Astrocyte (in vitro differentiated cells and primary cell): ENCODE measurements around the gene CSNK1G3. TPM values are rescaled to one million over a fixed set of nuclear protein-coding genes. Genes with fewer than 3 reads are reported as not detected.

ENCODE experiments used
- DNase-seq: peaks from one replicate; pipeline ENCODE4 v3.0.0-alpha.2; 2010; ENCODE audit warnings: low read depth
- FAIRE-seq: peaks from 2 replicates; lab custom pipeline; 2011; peaks lifted over from hg19 to GRCh38; lab: Jason Lieb, UNC
- H2AFZ ChIP-seq: 2 replicates; pipeline ENCODE4 v1.6.0; 2012; ENCODE audit warnings: low read depth, low read length, inconsistent platforms
- H3K27ac ChIP-seq: 2 replicates; pipeline ENCODE4 v1.5.1; 2011; ENCODE audit warnings: low read depth, low read length, inconsistent platforms
- H3K27me3 ChIP-seq: 2 replicates; pipeline ENCODE4 v1.6.0; 2011; ENCODE audit warnings: low read length, inconsistent platforms; ENCODE audit not compliant: insufficient read depth
- H3K36me3 ChIP-seq: 2 replicates; pipeline ENCODE4 v1.5.1; 2011; ENCODE audit warnings: low read length, inconsistent platforms; ENCODE audit not compliant: insufficient read depth
- H3K4me1 ChIP-seq: 2 replicates; pipeline ENCODE4 v1.5.1; 2011; ENCODE audit warnings: low read length, inconsistent platforms; ENCODE audit not compliant: insufficient read depth
- H3K4me2 ChIP-seq: 2 replicates; pipeline ENCODE4 v1.6.0; 2012; ENCODE audit warnings: low read length, inconsistent platforms
- H3K4me3 ChIP-seq: 2 replicates; pipeline ENCODE4 v1.5.1; 2011; ENCODE audit warnings: low read depth, mild to moderate bottlenecking, low read length, inconsistent platforms; ENCODE audit not compliant: insufficient read depth
- H3K79me2 ChIP-seq: 2 replicates; pipeline ENCODE4 v1.6.0; 2012; ENCODE audit warnings: mild to moderate bottlenecking, low read length, inconsistent platforms; ENCODE audit not compliant: insufficient read depth
- H3K9ac ChIP-seq: 2 replicates; pipeline ENCODE4 v1.6.0; 2012; ENCODE audit warnings: mild to moderate bottlenecking, low read length, inconsistent platforms
- H3K9me3 ChIP-seq: 2 replicates; pipeline ENCODE4 v1.5.1; 2012; ENCODE audit warnings: low read depth, mild to moderate bottlenecking, low read length, inconsistent platforms; ENCODE audit not compliant: insufficient read depth
- H4K20me1 ChIP-seq: 2 replicates; pipeline ENCODE4 v1.6.0; 2012; ENCODE audit warnings: low read length, inconsistent platforms; ENCODE audit not compliant: insufficient read depth
- H3K27ac Mint-ChIP-seq: one replicate; pipeline ENCODE4 v1.8.0; 2021; ENCODE audit warnings: mild to moderate bottlenecking, mixed read lengths; ENCODE audit not compliant: unreplicated experiment
- H3K27me3 Mint-ChIP-seq: one replicate; pipeline ENCODE4 v1.8.0; 2021; ENCODE audit warnings: low read depth, mixed read lengths; ENCODE audit not compliant: unreplicated experiment
- H3K36me3 Mint-ChIP-seq: one replicate; pipeline ENCODE4 v1.8.0; 2021; ENCODE audit warnings: low read depth, mixed read lengths; ENCODE audit not compliant: unreplicated experiment
- H3K4me1 Mint-ChIP-seq: one replicate; pipeline ENCODE4 v1.8.0; 2021; ENCODE audit warnings: low read depth, mixed read lengths; ENCODE audit not compliant: unreplicated experiment
- H3K4me3 Mint-ChIP-seq: one replicate; pipeline ENCODE4 v1.8.0; 2021; ENCODE audit warnings: mild to moderate bottlenecking, moderate library complexity, mixed read lengths; ENCODE audit not compliant: unreplicated experiment
- H3K9me3 Mint-ChIP-seq: one replicate; pipeline ENCODE4 v1.8.0; 2021; ENCODE audit warnings: mild to moderate bottlenecking, mixed read lengths; ENCODE audit not compliant: unreplicated experiment
- CTCF ChIP-seq: IDR thresholded peaks from 2 replicates; pipeline ENCODE4 v1.5.1; 2011; ENCODE audit warnings: low read depth, mild to moderate bottlenecking, inconsistent platforms, low read length, moderate library complexity; ENCODE audit not compliant: insufficient read depth
- EZH2 ChIP-seq: IDR thresholded peaks from 2 replicates; pipeline ENCODE4 v1.6.1; 2012; ENCODE audit warnings: mild to moderate bottlenecking, low read length, inconsistent platforms; ENCODE audit not compliant: insufficient read depth
- total RNA-seq: library from RNA; stranded (reverse); gene quantifications from 2 replicates; pipeline ENCODE4 v1.2.1, GENCODE V29; 2021

Gene CSNK1G3
- total RNA-seq, 1 donor from 2014 or later = 59.4 TPM

- no peak overlapping the region for H3K9ac ChIP-seq
- H4K20me1 ChIP-seq = no peaks in the 10 kb centered on the region
- H3K27ac ChIP-seq = no peak overlapping the region
- H3K27me3 Mint-ChIP-seq = peaks cover 3% of the 10 kb centered on the region
- no peaks in the 10 kb centered on the region for H3K79me2 ChIP-seq
- no peak overlapping the region for H3K4me2 ChIP-seq
- no peak for DNase-seq
- H3K36me3 ChIP-seq = no peaks in the 10 kb centered on the region
- no peaks in the 10 kb centered on the region for H3K27me3 ChIP-seq
- H3K4me1 ChIP-seq = no peaks in the 10 kb centered on the region
- no peak overlapping the region for H3K4me3 ChIP-seq
- no peaks in the 10 kb centered on the region for H3K36me3 Mint-ChIP-seq
- no peak overlapping the region for H3K27ac Mint-ChIP-seq
- H2AFZ ChIP-seq = no peak overlapping the region
- no peak overlapping the region for H3K4me3 Mint-ChIP-seq
- no peaks in the 10 kb centered on the region for H3K9me3 Mint-ChIP-seq
- no peaks in the 10 kb centered on the region for H3K4me1 Mint-ChIP-seq
- no peaks in the 10 kb centered on the region for H3K9me3 ChIP-seq
- no peak for FAIRE-seq
- TF ChIP-seq EZH2 = no peak
- no peak for TF ChIP-seq CTCF
These were observed 39.6 kb upstream of the CSNK1G3 start for GRCh38 chr5:123472150-123472924.

- H3K4me3 ChIP-seq = no peak overlapping the region
- H3K79me2 ChIP-seq = no peaks in the 10 kb centered on the region
These were observed 37.7 kb upstream of the CSNK1G3 start for GRCh38 chr5:123474228-123474627.

More at GRCh38 chr5:123474228-123474627, 37.7 kb upstream of the CSNK1G3 start:
- no peaks in the 10 kb centered on the region for H3K4me1 ChIP-seq
- H4K20me1 ChIP-seq = no peaks in the 10 kb centered on the region
- Mint-ChIP-seq H3K9me3 (no peaks in the 10 kb centered on the region), H3K36me3 (no peaks in the 10 kb centered on the region), H3K4me1 (no peaks in the 10 kb centered on the region), H3K27ac (no peak overlapping the region), H3K27me3 (peaks cover 5% of the 10 kb centered on the region), H3K4me3 (no peak overlapping the region)
- no peak overlapping the region for H2AFZ ChIP-seq
- H3K9me3 ChIP-seq = no peaks in the 10 kb centered on the region
- H3K27me3 ChIP-seq = no peaks in the 10 kb centered on the region
- no peak overlapping the region for H3K4me2 ChIP-seq
- no peak for FAIRE-seq
- H3K36me3 ChIP-seq = no peaks in the 10 kb centered on the region
- no peak overlapping the region for H3K27ac ChIP-seq
- TF ChIP-seq CTCF (no peak), EZH2 (no peak)
- no peak for DNase-seq
- H3K9ac ChIP-seq = no peak overlapping the region
